HG02623 (cell line): ENCODE measurements around the gene SLC16A14.

Experiments
- ATAC-seq: cut with Tn5 transposase; IDR thresholded peaks from one replicate; pipeline ENCODE4 v1.9.1; 2021; ENCODE audit warnings: moderate library complexity; ENCODE audit not compliant: unreplicated experiment

SLC16A14 gene

GRCh38 chr2:230043025-230043424 is 25.7 kb downstream of the SLC16A14 start:
- ATAC-seq, result no peak

DNA sequence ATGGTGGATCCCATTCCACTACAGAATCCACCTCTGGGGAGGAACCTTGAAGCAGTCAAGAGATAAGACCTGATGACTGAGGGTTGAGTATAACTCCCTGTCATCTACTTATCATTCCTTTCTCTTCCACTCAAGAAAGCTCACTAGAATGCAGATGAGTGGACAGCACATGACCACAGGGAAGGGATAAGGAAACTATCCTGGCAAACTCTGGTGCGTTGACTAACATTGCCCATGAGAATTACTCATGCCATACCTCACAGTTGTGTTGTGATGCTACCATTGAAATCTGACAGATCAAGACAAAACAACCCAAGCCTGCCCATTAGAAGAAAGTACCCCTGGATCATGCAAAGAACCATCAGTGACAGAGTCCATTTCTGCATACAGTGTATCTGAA is 26.5 kb downstream of the SLC16A14 start:
- no peak for ATAC-seq

DNA sequence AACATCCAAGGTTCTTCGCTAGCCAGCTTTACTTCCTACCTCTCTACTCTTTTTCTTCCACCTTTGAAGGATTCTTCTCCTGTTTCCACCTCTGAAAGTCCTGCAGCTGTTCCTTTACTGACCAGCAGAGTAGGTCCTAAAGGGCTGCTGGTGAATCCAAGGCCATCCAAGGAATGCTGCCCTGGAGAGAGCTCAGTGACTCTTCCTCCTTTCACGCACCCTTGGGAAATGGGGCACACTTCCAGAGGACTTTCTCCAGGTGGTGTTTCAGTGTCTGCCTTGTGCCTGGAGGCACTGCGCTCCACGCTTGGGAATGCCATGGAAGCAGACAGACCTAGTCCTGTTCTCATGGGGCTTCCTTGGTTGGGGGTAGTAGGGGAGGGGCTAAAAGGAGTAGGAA is 45.4 kb downstream of the SLC16A14 start:
- ATAC-seq, result no peak

DNA sequence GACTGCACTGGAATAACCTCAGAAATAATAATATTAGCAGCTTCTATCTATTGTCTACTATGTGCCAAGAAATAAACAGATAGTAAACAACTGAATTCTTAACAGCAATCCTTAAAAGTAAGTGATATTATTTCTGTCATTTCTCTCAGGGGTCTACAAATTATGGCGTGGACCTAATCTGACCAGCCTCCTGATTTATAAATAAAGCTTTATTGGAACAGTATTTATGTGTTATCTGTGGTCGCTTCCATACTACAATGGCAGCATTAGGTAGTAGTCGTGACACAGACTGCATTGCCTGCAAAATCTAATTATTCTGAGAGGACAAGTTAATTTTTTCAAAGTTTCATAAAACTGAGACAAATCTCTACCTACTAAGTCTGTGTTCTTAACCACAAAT is 49.0 kb downstream of the SLC16A14 start:
- ATAC-seq, result no peak

DNA sequence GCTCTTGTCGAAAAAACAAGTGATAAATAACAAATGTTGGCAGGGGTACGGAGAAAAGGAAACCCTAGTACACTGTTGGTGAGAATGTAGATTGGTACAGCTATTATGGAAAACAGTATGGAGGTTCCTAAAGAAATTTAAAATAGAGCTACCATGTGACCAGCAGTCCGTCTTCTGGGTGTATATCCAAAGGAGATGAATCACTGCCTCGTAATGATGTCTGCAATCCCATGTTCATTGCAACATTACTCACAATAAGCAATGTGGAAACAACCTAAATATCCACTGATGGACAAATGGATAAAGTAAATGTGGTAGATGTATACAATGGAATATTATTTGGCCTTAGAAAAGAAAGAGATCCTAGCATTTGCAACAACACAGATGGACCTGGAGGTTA is 50.6 kb downstream of the SLC16A14 start:
- no peak for ATAC-seq

DNA sequence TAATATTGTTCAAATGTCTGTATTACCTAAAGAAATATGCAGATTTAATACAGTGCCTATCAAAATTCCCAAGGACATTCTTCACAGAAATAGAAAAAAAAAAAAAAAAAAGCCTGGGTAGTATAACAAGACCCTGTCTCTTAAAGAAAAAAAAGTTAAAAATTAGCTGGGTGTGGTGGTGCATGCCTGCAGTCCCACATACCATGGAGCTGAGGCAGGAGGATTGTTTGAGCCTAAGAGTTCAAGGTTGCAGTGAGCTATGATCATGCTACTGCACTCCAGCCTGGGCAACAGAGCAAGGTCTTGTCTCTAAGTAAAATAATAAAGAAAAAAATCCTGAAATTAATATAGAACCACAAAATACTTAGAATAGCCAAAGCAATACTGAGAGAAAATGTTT is 51.9 kb downstream of the SLC16A14 start:
- no peak for ATAC-seq

DNA sequence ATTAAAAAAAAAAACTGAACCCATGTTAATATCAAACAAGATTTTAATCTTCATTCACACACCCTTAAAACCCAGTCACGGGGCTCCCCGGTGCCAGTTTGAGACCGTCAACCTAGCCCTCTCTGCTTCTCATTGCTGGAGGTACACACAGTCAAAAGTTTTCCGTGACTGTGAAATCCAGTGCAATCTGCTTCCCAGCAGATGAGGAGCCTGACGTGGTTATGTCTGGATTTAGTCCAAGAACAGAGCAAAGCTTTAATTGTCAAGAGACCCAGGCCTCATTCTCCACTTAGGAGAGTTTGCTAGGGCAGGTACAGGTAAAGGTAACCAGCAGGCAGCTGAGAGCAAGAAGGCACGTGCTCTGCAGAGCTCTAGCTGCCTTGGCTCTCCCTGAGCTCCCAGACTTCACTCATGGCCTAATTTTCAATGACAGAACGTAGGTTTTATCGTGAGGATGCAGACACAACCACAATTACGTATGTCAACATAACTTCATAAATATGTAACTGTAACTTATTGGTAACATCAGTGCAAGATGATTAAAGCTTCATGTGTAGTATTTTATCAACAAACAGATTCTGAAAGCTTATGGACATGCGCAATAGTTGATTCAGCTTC is 56.3 kb downstream of the SLC16A14 start:
- no peak for ATAC-seq

DNA sequence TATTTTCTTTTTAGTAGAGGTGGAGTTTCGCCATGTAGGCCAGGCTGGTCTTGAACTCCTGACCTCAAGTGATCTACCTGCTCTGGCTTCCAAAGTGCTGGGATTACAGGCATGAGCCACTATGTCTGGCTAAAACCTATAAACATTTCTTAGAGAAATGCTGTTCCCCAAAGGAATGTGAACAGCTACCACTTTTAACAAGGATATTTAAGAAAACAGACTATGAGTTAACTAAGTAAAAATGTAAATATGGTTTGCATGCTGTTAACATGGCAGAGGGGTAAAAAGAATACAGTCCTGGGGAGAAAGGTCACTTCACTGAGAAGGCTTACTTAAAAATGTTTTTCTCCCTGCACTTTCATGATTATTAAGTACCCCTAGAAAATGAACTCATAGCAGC is 57.1 kb downstream of the SLC16A14 start:
- no peak for ATAC-seq

DNA sequence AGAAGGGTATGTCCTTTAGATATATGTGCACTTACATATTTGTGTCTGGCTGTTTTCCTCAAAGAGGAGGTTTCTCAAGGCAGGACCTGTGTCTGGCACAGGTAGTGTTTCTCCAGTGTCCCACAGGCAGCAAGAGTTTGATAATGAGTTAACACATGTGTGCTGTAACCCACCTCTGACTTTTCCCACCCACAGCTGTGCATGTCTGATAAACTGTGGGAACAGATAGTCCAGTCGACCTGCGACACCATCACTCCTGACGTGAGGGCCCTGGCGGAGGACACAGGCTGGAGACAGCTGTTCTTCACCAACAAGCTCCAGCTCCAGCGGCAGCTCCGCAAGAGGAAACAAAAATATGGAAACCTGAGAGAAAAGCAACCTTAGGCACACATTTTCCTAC is 58.2 kb downstream of the SLC16A14 start:
- no peak for ATAC-seq

DNA sequence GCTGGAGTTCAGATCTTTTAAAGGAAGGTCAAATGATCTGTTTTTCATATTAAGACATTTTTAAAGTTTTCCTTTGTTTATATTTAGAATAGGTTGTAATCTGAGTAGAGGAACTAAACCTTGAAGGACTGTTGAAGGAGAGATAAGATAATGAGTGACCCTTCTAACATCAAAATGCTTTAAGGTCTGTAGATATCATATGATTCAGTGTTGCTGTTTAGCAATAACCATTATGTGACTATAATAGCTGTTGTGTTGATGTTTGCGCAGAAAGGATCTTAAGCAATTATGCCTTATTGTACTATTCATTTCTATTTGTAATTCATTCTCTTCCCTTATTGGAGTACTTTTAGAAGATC is 60.0 kb downstream of the SLC16A14 start:
- ATAC-seq, result no peak

DNA sequence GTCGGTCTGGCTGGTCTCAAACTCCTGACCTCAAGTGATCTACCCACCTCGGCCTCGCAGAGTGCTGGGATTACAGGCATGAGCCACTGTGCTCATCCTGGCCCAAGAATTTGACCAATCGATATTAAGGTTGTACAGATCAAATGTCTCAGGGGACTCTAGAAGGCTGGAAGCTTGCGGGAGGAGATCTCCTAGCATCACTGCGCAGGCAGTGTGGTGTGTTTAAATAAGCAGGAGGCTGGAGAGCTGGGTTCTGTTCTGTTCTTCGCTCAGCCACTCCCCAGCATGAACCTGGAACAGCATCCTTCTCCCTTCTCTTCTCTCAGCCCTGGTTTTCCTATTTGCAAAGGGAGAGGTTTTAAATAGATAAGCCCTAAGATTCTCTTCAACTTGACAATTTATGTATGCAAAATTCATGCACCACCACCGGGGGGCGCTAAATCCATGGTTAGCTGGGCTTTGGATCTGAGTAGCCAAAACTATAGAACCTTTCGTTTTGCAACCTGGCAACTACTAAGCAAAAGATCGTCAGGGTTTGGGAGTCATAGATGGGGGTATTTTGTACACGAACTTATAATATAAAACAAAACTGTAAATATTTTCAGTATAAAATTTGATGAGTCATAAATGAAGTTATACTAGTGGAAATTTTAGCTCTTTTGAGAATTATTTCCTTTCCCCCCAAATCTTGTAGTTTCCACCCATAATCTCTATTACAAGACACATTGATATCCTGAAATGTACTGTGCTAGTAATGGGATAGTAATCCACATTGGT is 60.6 kb downstream of the SLC16A14 start:
- ATAC-seq, result no peak

GRCh38 chr2:230000118-230000841 is 68.4 kb downstream of the SLC16A14 start:
- ATAC-seq, result peak; percentile 81

GRCh38 chr2:229997565-229997964 is 71.2 kb downstream of the SLC16A14 start:
- no peak for ATAC-seq

- ATAC-seq, result no peak
Measured at GRCh38 chr2:229996320-229996719, 72.4 kb downstream of the SLC16A14 start.

GRCh38 chr2:229993236-229993635 is 75.5 kb downstream of the SLC16A14 start:
- no peak for ATAC-seq
